ENCODE measurements around the gene PAPOLB.
A peak's percentile ranks its signal among the peaks of the same experiment; 100 is the strongest.
"Not testable (repeated sequence)": the region's sequence is repeated elsewhere in the genome, so short reads cannot be mapped to it uniquely, and the experiment has no call there.

The PAPOLB gene

DNA sequence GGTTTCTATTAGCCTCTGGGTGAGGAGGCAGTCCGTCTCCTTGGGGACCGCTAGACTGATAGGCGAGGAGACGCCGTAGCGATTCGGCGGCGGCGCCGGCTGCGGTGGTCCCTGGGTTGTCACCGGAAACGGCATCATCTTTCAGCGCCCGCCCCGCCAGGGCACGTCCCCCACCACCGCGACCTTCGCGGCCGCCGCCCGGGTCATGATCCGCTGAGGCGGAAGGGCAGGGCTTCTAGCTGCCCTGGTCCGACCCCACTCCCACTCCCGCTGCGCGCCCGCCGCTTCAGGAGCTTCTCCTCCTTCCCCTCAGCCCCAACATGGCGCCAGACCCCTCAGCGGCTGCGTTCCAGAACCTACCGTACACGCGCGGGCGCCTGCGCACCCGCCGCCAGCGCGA lies at the start of gene PAPOLB:
PAPOLB (minus strand) TSS at position 358 of the 400 bp plus-strand sequence; CDS start at position 138, 220 bp downstream.
- no peak for DNase-seq

DNA sequence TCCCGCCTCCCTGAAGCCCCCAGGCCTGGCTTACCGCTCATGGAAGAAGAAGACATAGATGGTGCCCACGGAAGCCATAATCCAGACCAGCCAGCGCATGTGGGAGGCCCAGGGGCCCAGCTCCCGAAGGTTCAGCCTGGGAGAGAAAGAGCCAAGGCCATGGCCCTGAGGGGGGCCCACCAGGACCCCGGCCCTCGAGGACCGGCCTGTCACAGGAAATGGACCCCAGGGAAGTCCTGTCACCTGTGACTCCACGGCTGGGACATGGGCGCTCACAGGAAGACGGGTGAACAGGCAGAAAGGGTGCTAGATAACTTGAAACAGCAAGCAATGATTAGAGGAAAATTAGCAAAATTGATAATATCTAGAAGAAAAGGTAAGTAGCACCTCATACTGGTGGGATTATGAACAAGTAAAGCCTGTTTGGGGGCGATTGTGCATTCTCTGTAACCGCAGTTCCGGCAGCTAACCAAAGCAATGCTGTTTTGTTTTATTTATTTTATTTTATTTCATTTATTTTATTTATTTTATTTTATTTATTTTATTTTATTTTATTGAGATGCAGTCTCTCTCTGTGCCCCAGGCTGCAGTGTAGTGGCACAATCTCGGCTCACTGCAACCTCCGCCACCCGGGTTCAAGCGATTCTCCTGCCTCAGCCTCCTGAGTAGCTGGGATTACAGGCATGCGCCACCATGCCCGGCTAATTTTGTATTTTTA lies 49.4 kb upstream of the PAPOLB start:
- no peak for DNase-seq

DNA sequence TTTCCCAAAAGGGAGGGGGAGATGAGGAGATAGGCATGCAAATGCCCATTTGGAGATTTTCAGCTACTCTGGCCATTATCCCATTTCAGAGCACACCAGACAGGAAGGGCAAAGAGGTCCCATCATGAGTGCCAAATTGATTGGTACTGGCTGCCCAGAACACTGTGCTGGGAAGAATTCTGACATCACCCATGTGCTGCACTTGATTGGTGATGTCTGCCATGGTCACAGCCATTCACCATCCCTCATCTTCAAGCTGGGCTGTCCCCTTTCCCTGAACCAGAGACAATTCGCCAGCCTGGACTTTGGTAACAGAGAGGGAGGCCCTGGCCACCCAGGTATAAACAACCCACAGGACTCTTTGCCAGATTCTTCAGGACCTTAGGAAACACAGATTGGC lies 44.9 kb upstream of the PAPOLB start:
- DNase-seq: no peak

DNA sequence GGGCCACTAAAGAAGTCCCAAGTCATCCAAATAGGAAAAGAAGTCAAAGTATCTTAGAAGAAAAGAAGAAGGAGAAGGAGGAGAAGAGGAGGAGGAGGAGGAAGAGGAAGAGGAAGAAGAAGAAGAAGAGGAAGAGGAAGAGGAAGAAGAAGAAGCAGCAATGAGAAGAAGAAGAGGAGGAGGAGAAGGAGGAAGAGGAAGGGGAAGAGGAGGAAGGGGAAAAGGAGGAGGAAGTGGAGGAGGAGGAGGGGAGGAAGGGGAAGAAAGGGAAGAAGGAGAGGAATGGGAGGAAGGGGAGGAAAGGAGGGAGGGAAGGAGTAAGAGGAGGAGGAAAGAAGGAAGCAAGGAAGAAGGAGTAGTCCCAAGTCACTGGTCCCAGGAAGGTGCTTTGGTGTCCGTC lies 43.3 kb upstream of the PAPOLB start:
- DNase-seq: no peak

DNA sequence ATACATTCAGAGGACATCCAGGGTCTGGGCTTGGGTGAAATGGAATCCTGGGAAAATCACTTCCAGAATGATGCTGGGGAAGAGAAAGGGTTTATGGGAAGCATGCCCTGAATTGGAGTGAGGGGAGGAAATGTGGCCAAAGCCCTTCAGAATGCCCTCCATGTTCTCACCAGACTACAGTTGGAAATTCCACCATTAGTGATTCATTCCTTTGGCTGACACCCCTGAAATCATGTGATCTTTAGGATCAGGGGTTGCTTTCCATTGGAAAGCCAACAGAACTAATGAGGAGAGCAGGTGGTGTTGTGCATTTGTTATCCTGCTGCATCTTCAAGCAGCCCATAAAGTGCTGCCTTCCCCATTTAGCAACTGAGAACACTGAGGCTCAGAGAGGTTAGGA lies 42.5 kb upstream of the PAPOLB start:
- DNase-seq: no peak

DNA sequence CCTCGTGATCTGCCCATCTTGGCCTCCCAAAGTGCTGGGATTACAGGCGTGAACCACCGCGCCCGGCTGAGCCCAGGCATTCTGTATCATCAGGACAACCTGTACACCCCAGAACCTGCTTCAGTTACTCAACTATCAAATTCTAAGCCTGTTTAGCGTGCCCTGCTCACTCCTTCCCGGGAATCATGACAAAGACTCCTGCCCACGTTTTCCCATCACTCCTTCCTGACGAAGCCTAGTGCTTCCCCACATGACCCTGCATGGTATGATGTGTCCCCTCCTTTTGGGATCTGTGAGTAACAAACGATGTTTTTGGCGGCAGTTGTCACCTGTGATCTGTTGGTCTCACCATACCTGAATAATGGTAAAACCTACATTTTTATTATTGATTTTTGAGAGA lies 33.9 kb upstream of the PAPOLB start:
- no peak for DNase-seq

DNA sequence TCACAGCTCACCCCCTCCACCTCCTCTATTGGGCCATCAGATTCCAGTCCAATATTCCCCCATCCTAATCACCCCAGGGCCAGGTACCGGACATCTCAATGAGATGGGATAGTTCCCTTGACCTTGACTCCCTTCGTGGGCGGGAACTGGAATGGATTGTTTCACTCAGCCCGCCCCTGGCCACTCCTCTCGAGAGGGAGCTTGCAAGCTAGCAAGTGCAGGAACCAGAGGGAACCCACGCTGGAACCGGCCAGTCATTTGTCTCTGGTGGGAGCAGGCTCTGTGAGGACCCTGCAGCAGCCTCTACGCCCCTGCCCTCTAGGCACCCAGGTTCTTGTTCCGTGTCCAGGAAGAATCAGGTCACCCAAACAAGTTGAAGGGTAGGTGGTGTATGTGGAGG lies 32.7 kb upstream of the PAPOLB start:
- DNase-seq: no peak

DNA sequence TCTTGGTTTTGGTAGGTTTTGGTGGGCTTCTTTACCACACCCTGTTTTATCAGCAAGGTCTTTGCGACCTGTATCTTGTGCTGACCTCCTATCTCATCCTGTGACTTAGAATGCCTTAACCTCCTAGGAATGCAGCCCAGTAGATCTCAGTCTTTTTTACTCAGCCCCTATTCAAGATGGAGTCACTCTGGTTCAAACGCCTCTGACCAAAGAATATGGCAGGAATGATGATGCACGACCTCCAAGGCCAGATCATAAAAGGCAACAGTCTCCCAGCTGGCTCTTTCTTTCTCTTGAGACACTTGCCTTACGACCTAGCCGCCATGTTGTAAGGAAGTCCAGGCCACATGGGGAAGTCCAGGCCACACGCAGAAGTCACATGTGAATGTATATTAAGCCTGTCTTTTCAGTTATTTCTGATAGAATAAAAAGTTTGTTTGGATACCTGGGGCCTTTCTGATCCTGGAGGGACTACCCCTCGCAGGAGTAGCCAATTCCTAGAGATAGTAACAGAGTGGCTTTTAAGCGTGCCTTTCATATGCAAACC lies 32.2 kb upstream of the PAPOLB start:
- no peak for DNase-seq

DNA sequence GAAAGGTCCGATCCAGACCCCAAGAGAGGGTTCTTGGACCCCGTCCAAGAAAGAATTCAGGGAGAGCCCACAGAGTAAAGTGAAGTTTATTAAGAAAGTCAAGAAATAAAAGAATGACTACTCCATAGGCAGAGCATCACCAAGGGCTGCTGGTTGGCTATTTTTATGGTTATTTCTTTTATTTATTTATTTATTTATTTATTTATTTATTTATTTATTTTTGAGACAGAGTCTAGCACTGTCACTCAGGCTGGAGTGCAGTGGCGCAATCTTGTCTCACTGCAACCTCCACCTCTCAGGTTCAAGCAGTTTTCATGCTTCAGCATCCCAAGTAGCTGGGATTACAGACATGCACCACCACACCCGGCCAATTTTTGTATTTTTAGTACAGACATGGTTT lies 31.4 kb upstream of the PAPOLB start:
- not testable (repeated sequence) for DNase-seq

DNA sequence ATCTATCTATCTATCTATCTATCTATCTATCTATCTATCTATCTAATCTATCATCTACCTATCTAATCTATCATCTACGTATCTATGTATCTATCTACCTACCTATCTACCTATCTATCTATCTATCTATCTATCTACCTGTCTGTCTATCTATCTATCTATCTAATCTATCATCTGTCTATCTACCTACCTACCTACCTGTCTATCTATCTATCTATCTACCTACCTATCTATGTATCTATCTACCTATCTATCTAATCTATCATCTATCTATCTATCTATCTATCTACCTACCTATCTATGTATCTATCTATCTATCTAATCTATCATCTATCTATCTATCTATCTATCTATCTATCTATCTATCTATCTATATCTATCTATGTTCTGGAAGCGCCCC lies 29.7 kb upstream of the PAPOLB start:
- not testable (repeated sequence) for DNase-seq

DNA sequence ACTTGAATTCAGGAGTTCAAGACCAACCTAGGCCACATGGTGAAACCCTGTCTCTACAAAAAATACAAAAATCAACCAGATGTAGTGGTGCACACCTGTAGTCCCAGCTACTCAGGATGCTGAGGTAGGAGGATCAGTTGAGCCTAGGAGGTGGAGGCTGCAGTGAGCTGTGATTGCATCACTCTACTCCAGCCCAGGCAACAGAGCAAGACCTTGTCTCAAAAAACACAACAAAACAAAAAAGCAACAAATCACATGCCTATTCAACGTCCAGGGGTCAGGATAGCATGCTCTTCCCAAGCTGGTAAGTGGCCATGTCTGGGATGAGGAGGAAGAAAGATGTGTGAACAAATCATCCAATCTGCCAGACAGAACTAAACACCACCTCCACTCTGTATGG lies 27.9 kb upstream of the PAPOLB start:
- DNase-seq: no peak

DNA sequence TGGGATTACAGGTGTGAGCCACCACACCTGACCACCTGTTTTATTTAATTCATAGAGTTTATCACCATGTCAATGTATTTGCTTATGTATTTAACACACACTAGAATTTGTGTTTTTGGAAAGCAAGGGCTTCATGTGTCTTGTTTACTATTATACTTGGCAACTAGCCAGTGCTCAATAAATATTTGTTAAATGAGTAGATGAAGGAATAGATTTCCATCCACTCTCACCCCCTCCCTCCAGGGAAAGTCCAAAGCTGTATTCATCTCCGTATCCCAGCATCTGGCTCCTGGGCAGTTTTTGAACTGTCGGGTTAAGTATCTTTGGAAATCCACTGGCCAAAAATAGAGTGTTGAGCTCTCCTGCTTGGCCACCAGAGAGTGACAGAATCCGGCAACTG lies 26.3 kb upstream of the PAPOLB start:
- DNase-seq: no peak

DNA sequence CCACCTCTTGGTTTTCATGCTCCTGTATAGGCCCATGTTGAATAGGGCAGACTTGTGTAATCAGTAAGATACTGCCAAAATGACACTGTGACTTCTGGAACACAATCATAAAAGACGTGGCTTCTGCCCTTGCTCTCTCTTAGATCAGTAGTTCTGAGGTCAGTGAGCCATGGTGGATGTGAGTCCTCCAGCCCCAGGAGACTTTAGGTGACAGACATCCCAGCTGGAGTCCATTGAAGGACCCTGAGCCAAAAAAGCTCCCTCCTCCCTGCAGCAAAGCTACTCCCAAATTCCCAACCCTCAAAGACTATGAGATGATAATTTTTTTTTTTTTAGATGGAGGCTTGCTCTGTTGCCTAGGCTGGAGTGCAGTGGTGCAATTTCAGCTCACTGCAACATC lies 24.8 kb upstream of the PAPOLB start:
- DNase-seq: no peak

DNA sequence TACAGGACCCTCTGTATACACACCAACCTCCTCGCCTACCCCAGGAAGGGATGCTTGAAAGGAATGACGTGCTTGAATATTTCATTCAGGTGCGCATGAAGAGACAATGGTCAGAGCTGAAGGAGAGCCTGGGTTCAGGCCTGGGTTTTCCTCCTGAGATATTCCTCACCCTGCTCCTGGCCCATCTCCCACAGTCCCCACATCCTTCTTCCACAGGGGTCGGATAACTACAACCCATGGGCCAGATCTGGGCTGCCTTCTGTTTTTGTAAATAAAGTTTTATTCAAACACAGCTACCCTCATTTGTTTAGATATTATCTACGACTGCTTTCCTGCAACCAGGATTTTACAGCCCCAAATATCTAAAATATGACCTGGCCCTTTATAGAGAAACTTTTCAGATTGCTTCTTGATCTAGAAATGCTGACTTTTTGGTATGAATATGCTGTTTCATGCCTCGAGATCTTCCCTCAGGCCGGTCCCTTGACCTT lies 23.5 kb upstream of the PAPOLB start:
- DNase-seq: no peak

DNA sequence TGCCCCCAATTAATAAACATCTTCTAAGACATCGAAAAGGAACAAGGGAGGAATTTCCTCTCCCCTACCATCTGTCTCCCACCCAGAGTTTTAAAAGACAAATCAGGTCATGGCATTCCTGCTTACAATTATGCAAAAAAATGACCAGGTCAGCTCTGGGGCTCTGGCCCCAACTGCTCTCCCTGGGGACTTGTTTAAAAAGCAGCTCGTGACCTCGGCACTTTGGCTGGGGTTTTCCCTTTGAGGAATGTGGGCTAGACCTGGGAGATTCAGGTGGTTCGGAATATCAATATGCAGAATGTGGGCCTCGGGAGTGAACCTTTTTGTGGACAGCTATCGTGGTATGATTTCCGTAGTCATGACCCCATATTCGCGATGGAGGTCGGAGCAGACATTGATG lies 22.3 kb upstream of the PAPOLB start:
- DNase-seq: no peak

DNA sequence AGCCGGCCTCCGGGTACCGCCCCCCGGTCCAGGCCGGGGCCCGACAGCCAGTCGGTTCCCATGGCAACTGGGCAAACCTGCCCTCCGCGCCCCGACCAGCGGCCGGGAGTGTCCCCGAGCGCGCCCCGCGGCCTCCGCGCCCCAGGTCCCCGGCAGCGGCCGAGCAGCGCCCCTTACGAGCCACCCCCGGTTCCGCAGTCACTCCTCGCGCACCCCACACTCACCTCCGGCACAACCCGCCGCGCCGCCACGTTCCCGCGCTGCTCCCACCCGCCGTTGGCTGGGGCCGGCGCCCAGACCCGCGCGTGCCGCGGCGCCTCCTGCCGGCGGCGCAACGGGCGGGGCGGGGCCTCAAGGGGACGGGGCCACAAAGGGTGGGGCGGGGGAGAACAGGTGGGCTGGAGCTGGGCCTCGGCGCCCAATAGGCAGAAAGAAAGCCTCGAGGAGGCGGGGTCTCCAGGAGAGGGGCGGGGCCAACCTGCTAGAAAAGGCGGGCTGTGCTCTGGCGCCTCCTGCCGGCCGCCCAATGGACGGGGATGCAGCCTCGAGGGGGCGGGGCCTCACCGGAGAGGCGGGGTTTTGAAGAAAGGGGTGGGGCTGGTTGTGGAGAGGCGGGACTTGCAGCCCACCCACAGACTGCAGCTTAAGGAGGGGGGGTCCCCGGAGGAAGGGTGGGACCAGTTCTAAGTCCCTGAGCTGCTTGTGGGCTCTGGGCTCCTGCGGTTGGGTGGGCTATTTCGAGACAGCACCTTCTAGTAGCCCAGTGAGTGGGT lies 21.7 kb upstream of the PAPOLB start, which contains the start of gene RADIL:
RADIL (minus strand) TSS at position 345 of the 773 bp plus-strand sequence. CDS start 5,577 bp downstream, outside the sequence.
- DNase-seq: peak; percentile 93

DNA sequence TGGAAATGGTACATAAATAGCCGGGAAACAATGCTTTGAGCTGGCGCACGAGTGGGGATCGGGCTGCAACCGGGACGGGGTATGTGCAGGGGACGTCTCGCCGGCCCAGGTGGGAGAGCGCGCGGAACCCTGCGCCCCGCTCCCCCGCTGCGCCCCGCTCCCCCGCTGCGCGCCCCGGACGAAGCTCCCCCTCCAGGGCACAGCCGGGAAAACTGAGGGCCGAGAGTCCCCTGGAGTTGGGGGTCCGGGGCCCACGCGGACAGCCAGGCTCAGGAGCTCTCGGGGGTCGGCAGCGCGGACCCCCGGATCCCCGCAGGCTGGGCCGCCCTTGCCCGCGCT lies 21.2 kb upstream of the PAPOLB start:
- no peak for DNase-seq

DNA sequence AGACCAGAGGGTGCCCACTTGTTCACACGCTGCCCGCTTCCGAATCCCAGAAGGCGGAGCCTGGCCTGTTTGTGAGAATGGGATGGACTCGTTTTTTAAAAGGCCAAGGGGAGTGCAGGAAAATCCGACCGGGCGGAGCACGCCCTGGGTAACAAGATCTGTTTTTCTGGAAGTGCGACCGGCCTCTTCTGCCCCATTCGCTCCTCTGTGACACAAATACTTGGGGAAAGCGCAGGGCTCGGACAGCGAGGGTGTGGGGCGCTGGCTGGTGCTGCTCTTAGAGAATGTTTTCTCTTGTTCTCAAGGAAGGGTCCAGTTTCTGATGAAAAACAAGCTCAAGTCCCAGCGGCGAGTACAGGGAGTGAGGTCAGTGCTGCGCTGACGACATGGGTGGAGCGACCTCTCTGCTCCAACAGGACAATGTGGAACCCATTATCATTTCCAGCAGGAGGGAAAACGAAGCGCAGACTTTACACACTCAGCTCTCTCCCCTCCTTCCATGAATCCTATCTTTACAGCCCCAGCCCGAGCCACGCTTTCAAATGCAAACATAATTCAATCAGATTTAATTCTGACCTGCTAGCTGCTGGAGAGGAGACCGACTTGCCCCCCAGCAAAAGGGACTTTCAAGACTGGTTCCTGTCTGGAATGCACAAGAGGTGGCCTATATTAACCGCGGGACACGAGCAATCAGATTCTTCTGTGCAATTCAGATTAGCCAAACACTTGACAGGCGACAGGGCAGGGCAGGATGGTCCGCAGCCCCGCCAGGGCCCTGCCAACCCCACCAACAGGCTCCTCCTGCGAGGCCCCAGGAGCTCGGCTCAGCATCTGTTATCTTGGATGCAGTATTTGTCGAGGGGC lies 20.6 kb upstream of the PAPOLB start:
- peak; percentile 30 for DNase-seq

DNA sequence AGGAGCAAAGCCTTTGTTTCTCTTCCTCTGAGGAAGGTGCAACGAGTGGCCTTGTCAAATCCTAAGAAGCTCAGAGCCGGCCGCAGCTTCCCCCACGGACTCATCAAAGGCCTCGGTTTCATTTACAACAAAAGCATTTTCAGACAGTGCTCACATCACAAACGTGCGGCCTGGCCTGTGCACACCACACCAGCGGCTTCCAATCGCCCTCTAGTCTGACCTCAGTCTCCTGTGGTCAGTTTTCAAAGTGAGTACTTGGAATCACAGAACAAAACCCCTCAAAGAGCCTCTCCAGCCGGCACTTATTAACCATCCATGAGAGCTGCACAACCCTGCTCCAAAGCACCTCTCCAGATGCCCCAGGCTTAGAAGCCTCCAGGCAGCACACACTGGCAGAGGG lies 18.4 kb upstream of the PAPOLB start:
- DNase-seq: no peak

DNA sequence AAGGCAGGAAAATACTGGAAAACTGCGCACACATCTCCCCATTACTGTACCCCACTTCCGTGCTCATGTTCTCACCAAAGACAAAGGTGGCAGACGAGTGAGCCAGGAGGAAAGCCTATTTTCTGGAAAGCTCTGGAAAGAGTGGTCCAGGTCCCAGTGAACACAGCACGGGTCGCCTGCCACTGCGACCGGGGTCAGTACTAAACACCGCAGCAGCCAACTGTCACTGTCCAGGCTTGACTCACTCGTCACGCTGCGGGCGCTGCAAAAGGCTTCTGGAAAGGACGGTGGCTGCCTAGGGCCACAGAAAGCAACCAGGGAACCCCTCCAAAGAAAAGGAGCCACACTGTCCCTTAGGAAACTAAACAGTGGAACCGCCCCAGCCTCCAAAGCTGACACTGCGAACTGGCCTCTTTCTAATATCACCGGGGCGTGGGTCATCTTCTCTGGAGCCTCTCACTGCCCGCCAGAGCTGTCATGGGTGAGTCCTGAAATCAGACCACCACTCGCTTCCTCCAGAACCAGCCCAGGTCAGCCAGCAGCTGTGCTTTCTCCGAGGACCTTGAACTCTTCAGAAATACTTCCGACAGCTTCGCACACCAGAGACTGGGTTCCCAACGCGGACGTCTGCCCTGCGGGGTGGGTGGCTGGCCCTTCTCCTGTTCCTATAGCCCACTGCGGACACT lies 17.7 kb upstream of the PAPOLB start:
- no peak for DNase-seq

DNA sequence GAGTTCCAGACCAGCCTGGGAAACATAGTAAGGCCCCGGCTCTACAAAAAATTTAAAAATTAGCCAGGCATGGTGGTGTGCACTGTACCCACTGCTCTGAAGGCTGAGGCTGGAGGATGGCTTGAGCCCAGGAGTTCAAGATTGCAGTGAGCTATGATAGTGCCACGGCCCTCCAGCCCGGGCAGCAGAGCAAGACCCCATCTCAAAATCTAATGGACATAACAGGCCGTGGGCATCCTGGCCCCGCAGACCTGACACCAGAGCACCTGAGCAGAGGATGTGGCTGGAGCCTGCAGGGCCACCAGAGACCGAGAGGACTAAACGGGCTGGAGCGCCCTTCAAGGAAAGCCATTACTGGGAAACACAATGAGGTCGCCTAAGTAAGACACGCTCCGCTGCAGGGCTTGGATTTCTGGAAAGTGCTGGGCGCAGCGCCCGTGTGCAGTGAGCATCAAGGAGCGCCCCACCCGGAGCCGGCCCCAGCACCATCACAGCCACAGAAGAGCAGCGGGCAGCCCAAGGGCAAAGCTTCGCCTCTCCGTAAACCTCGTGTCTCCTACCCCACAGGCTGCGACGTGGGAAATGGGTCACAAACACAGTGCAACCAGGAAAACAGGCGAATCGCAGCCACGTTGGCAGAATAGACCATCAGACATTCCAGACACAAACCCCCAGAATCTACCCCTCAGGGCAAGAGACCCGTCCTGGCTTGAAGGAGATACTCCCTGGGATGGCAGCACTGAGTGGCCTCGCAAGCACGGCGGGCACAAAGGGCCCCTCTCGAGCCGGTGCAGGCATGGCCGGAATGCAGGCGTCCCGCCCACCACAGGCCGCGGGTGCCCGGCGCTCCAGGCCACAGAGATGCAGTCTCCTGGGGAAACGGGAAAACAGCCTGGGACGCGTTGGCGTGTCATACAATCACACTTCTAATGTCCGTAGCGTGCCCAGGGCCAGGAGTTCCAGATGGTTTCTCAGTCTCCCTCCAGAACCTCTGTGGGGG lies 16.8 kb upstream of the PAPOLB start:
- DNase-seq: no peak
